GM18526 (cell line): ENCODE results near the gene TTC39A.

ENCODE experiments used
- POLR2A ChIP-seq: IDR thresholded peaks from 3 replicates; pipeline ENCODE4 v1.6.1; 2011; ENCODE audit not compliant: insufficient read length; ENCODE audit errors: extremely low read depth

The TTC39A gene

GRCh38 chr1:51325878-51326755 lies 4.2 kb downstream of the TTC39A start:
- TF ChIP-seq POLR2A, result no peak

- no peak for TF ChIP-seq POLR2A
Observed at GRCh38 chr1:51325391-51325790, 5.0 kb downstream of the TTC39A start.

GRCh38 chr1:51324251-51325010 lies 5.9 kb downstream of the TTC39A start:
- TF ChIP-seq POLR2A, result no peak

- TF ChIP-seq POLR2A, result no peak
Observed at GRCh38 chr1:51323778-51324177, 6.6 kb downstream of the TTC39A start.

- no peak for TF ChIP-seq POLR2A
Observed at GRCh38 chr1:51322417-51323101, 7.8 kb downstream of the TTC39A start.

- no peak for TF ChIP-seq POLR2A
Observed at GRCh38 chr1:51321924-51322280, 8.5 kb downstream of the TTC39A start.

GRCh38 chr1:51320967-51321923 lies 9.1 kb downstream of the TTC39A start:
- no peak for TF ChIP-seq POLR2A

GRCh38 chr1:51317798-51318197 lies 12.6 kb downstream of the TTC39A start:
- no peak for TF ChIP-seq POLR2A

- no peak for TF ChIP-seq POLR2A
Observed at GRCh38 chr1:51316846-51317120, 13.6 kb downstream of the TTC39A start.

- TF ChIP-seq POLR2A, result no peak
Observed at GRCh38 chr1:51316113-51316845, 14.1 kb downstream of the TTC39A start.

- no peak for TF ChIP-seq POLR2A
Observed at GRCh38 chr1:51314974-51315373, 15.4 kb downstream of the TTC39A start.

- TF ChIP-seq POLR2A, result no peak
Observed at GRCh38 chr1:51313961-51314777, 16.2 kb downstream of the TTC39A start.

- TF ChIP-seq POLR2A, result no peak
Observed at GRCh38 chr1:51313268-51313852, 17.0 kb downstream of the TTC39A start.
